Activated CD8-positive, alpha-beta memory T cell treated with anti-CD3 and anti-CD28 coated beads, Interleukin-2, amount 50 U/mL, for 1 hour (primary cell): ENCODE data around the gene ZNF575.

Experiments
- DNase-seq: peaks from one replicate; pipeline ENCODE4 v3.0.0-alpha.2; 2020; ENCODE audit errors: extremely low read depth

The ZNF575 gene

DNA sequence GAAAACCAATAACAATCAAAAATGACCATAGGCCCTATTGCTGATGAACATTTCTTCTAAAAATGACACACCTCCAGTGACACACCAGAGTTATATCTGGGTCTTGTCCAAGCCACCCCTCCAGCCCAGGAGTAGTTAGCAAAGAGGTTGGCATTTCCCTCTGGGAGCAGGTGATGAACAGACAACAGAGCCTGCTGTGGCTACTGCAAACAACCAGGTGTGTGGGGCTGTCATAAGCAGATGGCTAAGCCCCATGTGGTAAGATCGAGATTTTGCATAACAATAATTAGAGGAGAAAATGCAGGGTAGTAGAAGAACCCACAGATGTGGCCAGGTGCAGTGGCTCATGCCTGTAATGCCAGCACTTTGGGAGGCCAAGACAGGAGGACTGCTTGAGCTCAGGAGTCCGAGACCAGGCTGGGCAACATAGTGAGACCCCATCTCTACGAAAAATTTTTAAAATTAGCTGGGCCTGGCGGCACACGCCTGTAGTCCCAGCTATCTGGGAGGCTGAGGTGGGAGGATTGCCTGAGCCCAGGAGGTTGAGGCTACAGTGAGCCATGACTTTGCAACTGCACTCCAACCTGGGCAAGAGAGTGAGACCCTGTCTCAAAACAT, 37.3 kb downstream of the ZNF575 start:
- no peak for DNase-seq

- DNase-seq: no peak
Measured at GRCh38 chr19:43572171-43572588, 39.2 kb downstream of the ZNF575 start.

GRCh38 chr19:43574424-43575155, 41.6 kb downstream of the ZNF575 start:
- DNase-seq: no peak

- peak; percentile 91 for DNase-seq
Measured at GRCh38 chr19:43575156-43575950, 42.4 kb downstream of the ZNF575 start, which contains the start of the genes PINLYP and XRCC1. Gene PINLYP (plus strand): TSS chr19:43575801. CDS start chr19:43577192, 1,391 bp downstream. Gene XRCC1 (minus strand): TSS chr19:43575527. CDS start chr19:43575458, 69 bp downstream.

DNA sequence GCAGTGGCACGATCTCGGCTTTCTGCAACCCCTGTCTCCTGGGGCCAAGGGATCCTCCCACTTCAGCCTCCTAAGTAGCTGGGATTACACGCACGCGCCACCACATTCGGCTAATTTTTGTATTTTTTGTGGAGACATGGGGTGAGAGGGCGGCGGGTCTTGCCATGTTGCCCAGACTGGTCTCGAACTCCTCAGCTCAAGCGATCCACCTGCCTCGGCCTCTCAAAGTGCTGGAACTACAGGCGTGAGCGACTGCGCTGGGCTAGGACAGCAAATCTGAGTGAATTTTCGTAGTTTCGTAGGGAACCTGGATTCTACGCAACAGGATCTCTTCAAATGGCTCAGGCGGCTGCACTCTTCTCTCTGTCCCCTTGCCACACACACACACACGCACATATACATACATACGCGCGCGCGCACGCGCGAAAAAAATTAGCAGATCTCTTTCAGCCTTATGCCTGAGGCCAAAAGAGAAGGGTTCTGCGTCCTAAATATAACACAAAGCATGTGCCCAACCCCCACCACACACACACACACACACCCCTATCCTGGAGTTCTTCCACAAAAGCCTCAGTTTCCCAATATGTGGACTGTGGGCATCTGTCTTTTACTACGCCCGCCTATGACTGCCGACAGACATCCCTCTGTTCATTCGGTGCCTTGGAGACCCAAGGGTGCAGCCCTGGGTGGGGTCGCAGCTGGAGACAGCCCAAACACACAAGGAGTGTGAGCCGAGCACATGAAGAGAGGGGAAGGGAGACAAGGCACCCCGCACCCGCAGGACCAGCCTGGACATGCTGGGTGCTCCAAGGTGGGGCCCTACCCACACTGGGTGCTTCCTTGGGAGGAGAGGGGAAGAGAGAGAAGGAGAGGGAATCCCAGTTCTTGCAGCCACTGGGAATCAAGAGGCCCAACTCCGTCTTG, 43.2 kb downstream of the ZNF575 start:
- no peak for DNase-seq

GRCh38 chr19:43578787-43579186, 45.8 kb downstream of the ZNF575 start:
- DNase-seq: no peak

GRCh38 chr19:43581467-43581866, 48.5 kb downstream of the ZNF575 start:
- DNase-seq: no peak

DNA sequence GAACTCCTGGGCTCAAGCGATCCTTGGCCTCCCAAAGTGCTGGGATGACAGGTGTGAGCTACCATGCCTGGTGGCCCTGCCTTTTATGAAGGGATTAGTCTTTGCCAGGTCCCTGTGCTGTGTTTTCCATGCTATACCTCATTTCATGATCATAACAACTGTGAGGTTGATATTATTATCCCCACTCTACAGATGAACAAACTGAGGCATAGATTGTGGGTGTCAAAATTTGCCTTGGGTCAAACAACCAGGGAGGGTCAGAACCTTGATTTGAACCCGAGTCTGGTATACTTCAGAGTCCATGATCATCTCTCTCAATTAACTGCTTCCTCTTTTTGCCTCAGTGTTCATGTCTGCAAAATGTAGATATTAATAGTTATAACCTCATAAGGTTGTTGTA, 49.5 kb downstream of the ZNF575 start:
- no peak for DNase-seq

DNA sequence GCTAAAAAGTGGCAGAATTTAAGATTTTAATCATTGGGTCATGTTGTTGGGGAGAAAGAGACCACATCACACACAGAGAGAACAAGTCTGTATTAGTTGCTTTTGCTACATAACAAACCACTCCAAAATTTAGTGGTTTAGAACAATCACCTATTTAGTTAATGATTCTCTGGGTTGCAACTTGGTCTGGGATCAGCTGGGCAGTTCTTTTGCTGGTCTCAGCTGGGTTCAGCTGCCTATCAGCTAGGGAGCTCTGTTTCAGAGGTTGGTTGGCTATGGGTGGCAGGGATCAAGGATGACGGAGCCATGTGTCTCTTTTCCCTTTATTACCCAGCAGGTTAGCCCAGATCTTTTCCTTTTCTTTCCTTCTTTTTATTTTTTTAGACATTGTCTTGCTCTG, 51.5 kb downstream of the ZNF575 start:
- DNase-seq: no peak
